ENCODE measurements around the gene RGL1.

GRCh38 chr1:183922197-183922596 is 117.3 kb downstream of the RGL1 start:
- no peak for TF ChIP-seq KAT8 (IDR thresholded peaks at IDR 0.05; ENCODE audit: low read depth)
- TF ChIP-seq ZNF133 (CRISPR knock-in tag; IDR thresholded peaks at IDR 0.05), result no peak
- TF ChIP-seq, protein P1, sequence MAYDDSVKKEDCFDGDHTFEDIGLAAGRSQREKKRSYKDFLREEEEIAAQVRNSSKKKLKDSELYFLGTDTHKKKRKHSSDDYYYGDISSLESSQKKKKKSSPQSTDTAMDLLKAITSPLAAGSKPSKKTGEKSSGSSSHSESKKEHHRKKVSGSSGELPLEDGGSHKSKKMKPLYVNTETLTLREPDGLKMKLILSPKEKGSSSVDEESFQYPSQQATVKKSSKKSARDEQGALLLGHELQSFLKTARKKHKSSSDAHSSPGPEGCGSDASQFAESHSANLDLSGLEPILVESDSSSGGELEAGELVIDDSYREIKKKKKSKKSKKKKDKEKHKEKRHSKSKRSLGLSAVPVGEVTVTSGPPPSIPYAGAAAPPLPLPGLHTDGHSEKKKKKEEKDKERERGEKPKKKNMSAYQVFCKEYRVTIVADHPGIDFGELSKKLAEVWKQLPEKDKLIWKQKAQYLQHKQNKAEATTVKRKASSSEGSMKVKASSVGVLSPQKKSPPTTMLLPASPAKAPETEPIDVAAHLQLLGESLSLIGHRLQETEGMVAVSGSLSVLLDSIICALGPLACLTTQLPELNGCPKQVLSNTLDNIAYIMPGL (CRISPR knock-in tag; IDR thresholded peaks at IDR 0.05), result no peak
- no peak for TF ChIP-seq KLF16 (IDR thresholded peaks at IDR 0.05)
- TF ChIP-seq SMC3 (conservative IDR thresholded peaks at IDR 0.05; ENCODE audit: insufficient read depth, low read depth, low read length), result no peak
- TF ChIP-seq ZNF263 (CRISPR knock-in tag; IDR thresholded peaks at IDR 0.05; ENCODE audit: borderline replicate concordance), result no peak
- TF ChIP-seq NFE2 (IDR thresholded peaks at IDR 0.05; ENCODE audit: low read depth), result no peak
- TF ChIP-seq, protein P2, sequence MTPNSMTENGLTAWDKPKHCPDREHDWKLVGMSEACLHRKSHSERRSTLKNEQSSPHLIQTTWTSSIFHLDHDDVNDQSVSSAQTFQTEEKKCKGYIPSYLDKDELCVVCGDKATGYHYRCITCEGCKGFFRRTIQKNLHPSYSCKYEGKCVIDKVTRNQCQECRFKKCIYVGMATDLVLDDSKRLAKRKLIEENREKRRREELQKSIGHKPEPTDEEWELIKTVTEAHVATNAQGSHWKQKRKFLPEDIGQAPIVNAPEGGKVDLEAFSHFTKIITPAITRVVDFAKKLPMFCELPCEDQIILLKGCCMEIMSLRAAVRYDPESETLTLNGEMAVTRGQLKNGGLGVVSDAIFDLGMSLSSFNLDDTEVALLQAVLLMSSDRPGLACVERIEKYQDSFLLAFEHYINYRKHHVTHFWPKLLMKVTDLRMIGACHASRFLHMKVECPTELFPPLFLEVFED (CRISPR knock-in tag; conservative IDR thresholded peaks at IDR 0.05), result no peak
- TF ChIP-seq ZBTB7A (IDR thresholded peaks at IDR 0.05; ENCODE audit: borderline replicate concordance, control insufficient read depth, low read depth, low read length), result no peak
- no peak for TF ChIP-seq TAF1 (IDR thresholded peaks at IDR 0.05; ENCODE audit: control insufficient read depth, extremely low read depth, insufficient read depth, low read length, severe bottlenecking)

All from K562 (cell line).